HEK293 (cell line): ENCODE measurements around the gene CHMP4B.

Experiments used
- CTCF ChIA-PET: fragments of 350-600 bp; formaldehyde crosslinking; extraction: SDS; loops from one replicate; lab custom pipeline; 2021; ENCODE audit warnings: antibody characterized with exemption; lab: Yijun Ruan, JAX
- POLR2A ChIA-PET: fragments of 300-600 bp; formaldehyde crosslinking; extraction: SDS; loops from one replicate; lab custom pipeline; 2020; ENCODE audit warnings: antibody characterized with exemption, inconsistent platforms; lab: Yijun Ruan, JAX
- H3K27ac ChIP-seq: fragments of 200-500 bp; sonication (Bioruptor generic); 2 replicates; pipeline ENCODE4 v1.5.1; 2014; ENCODE audit warnings: low read depth, low read length, control low read depth, inconsistent platforms; ENCODE audit errors: extremely low read depth
- H3K36me3 ChIP-seq, 2 experiments: fragments of 200-500 bp in 1 of 2; sonication (Bioruptor generic) in 1 of 2; 1 replicate in 1 of 2; 2 replicates in 1 of 2; pipeline ENCODE4 v1.5.1; 2014 to 2017; ENCODE audit warnings: inconsistent platforms in 2 of 2, low read length in 2 of 2; ENCODE audit not compliant: control insufficient read depth in 2 of 2, insufficient read depth in 1 of 2
- H3K4me1 ChIP-seq: fragments of 200-500 bp; sonication (Bioruptor generic); 2 replicates; pipeline ENCODE4 v1.5.1; 2014; ENCODE audit warnings: mild to moderate bottlenecking, low read length, inconsistent platforms; ENCODE audit not compliant: control insufficient read depth, insufficient read depth
- H3K4me3 ChIP-seq: 2 replicates; pipeline ENCODE4 v1.5.1; 2011; ENCODE audit warnings: low read depth, mild to moderate bottlenecking, control low read depth, low read length, moderate library complexity
- H3K9me3 ChIP-seq: fragments of 200-500 bp; sonication (Bioruptor generic); 2 replicates; pipeline ENCODE4 v1.5.1; 2014; ENCODE audit warnings: low read depth, low read length, inconsistent platforms; ENCODE audit not compliant: control insufficient read depth, insufficient read depth
- HOXA7 ChIP-seq: sonication (generic); formaldehyde crosslinking; IDR thresholded peaks from 2 replicates; pipeline ENCODE4 v1.8.1; 2022; ENCODE audit warnings: missing genetic modification reagents, borderline replicate concordance
- YY1 ChIP-seq: fragments of 450-650 bp; formaldehyde crosslinking; IDR thresholded peaks from 2 replicates; pipeline ENCODE4 v1.5.1; 2018; ENCODE audit warnings: missing biosample characterization, missing genetic modification characterization
- ZBTB17 ChIP-seq: fragments of 450-650 bp; formaldehyde crosslinking; IDR thresholded peaks from 2 replicates; pipeline ENCODE4 v1.5.1; 2016; ENCODE audit warnings: missing biosample characterization, missing genetic modification characterization
- ZBTB21 ChIP-seq: fragments of 450-650 bp; formaldehyde crosslinking; IDR thresholded peaks from 2 replicates; pipeline ENCODE4 v1.5.1; 2017; ENCODE audit warnings: missing biosample characterization, missing genetic modification characterization
- ZNF184 ChIP-seq: fragments of 450-650 bp; IDR thresholded peaks from 2 replicates; pipeline ENCODE4 v1.5.1; 2018; ENCODE audit warnings: missing biosample characterization, mild to moderate bottlenecking, missing genetic modification characterization
- ZNF248 ChIP-seq: fragments of 450-650 bp; formaldehyde crosslinking; IDR thresholded peaks from 2 replicates; pipeline ENCODE4 v1.5.1; 2017; ENCODE audit warnings: missing biosample characterization, missing genetic modification characterization
- ZNF302 ChIP-seq: fragments of 450-650 bp; formaldehyde crosslinking; IDR thresholded peaks from 2 replicates; pipeline ENCODE4 v1.5.1; 2016; ENCODE audit warnings: missing biosample characterization, missing genetic modification characterization, low read depth
- ZNF311 ChIP-seq: fragments of 450-650 bp; formaldehyde crosslinking; IDR thresholded peaks from 2 replicates; pipeline ENCODE4 v1.5.1; 2017; ENCODE audit warnings: missing biosample characterization, missing genetic modification characterization, borderline replicate concordance
- ZNF341 ChIP-seq: fragments of 450-650 bp; formaldehyde crosslinking; IDR thresholded peaks from 2 replicates; pipeline ENCODE4; 2016; ENCODE audit warnings: low read depth, missing biosample characterization, missing genetic modification characterization
- ZNF404 ChIP-seq: fragments of 450-650 bp; formaldehyde crosslinking; IDR thresholded peaks from 2 replicates; pipeline ENCODE4 v1.5.1; 2017; ENCODE audit warnings: missing biosample characterization, missing genetic modification characterization
- ZNF433 ChIP-seq: fragments of 450-650 bp; formaldehyde crosslinking; IDR thresholded peaks from 2 replicates; pipeline ENCODE4 v1.5.1; 2016; ENCODE audit warnings: missing biosample characterization, missing genetic modification characterization, low read depth
- ZNF473 ChIP-seq: fragments of 450-650 bp; formaldehyde crosslinking; IDR thresholded peaks from 2 replicates; pipeline ENCODE4 v1.5.1; 2017; ENCODE audit warnings: missing biosample characterization, missing genetic modification characterization
- ZNF513 ChIP-seq: fragments of 450-650 bp; IDR thresholded peaks from 2 replicates; pipeline ENCODE4 v1.5.1; 2018; ENCODE audit warnings: missing biosample characterization, missing genetic modification characterization
- ZNF514 ChIP-seq: fragments of 450-650 bp; formaldehyde crosslinking; IDR thresholded peaks from 2 replicates; pipeline ENCODE4 v1.5.1; 2016; ENCODE audit warnings: missing biosample characterization, missing genetic modification characterization
- ZNF707 ChIP-seq: fragments of 450-650 bp; formaldehyde crosslinking; IDR thresholded peaks from 2 replicates; pipeline ENCODE4 v1.5.1; 2016; ENCODE audit warnings: missing biosample characterization, missing genetic modification characterization
- ZNF76 ChIP-seq: fragments of 450-650 bp; formaldehyde crosslinking; IDR thresholded peaks from 2 replicates; pipeline ENCODE4; 2016; ENCODE audit warnings: low read depth, missing biosample characterization, missing genetic modification characterization, borderline replicate concordance
- ZNF785 ChIP-seq: fragments of 450-650 bp; formaldehyde crosslinking; IDR thresholded peaks from 2 replicates; pipeline ENCODE4 v1.5.1; 2016; ENCODE audit warnings: missing biosample characterization, missing genetic modification characterization
- ZNF791 ChIP-seq: fragments of 450-650 bp; formaldehyde crosslinking; IDR thresholded peaks from 2 replicates; pipeline ENCODE4 v1.5.1; 2016; ENCODE audit warnings: missing biosample characterization, missing genetic modification characterization
- TF ChIP-seq, protein P1 (sequence below): IDR thresholded peaks from 2 replicates; pipeline ENCODE4 v1.6.1; 2011; ENCODE audit warnings: mild to moderate bottlenecking, low read depth, low read length, borderline replicate concordance
- TF ChIP-seq, protein P2 (sequence below): fragments of 450-650 bp; formaldehyde crosslinking; IDR thresholded peaks from 2 replicates; pipeline ENCODE4 v1.5.1; 2016; ENCODE audit warnings: missing biosample characterization, missing genetic modification characterization
- TF ChIP-seq, protein P3 (sequence below): fragments of 450-650 bp; formaldehyde crosslinking; IDR thresholded peaks from 2 replicates; pipeline ENCODE4 v1.5.1; 2016; ENCODE audit warnings: missing biosample characterization, missing genetic modification characterization
- TF ChIP-seq, protein P4 (sequence below): fragments of 450-650 bp; formaldehyde crosslinking; IDR thresholded peaks from 2 replicates; pipeline ENCODE4 v1.5.1; 2017; ENCODE audit warnings: missing biosample characterization, mild to moderate bottlenecking, missing genetic modification characterization, moderate library complexity

CHMP4B gene

GRCh38 chr20:33798444-33798843 is 12.7 kb upstream of the CHMP4B start (continued):
- no peak for TF ChIP-seq HOXA7 (CRISPR knock-in tag)
- no peak for TF ChIP-seq ZNF76 (tag by site-specific recombination)
- TF ChIP-seq ZNF785 = no peak
- no peak for TF ChIP-seq ZNF311 (tag by site-specific recombination)

DNA sequence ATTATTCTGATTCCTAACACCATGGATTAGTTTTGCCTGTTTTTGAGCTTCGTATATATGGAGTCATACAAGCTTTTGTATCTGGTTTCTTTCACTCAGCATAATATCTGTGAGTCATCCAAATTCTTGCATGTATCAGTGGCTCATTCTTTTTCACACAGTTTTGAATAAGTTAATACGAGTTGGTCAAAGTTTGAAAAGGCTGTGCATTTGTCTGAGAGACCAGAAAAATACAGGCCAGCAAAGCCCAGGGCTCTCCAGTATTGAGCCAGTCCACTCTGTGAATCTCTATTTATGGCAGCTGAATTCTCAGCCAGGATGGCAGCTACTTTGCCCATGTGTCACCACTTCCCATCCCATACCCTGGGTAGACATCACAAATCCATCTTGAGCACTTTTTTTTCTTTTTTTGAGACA is 7.2 kb upstream of the CHMP4B start:
- CTCF ChIA-PET = no interaction called here
- TF ChIP-seq, protein P1, sequence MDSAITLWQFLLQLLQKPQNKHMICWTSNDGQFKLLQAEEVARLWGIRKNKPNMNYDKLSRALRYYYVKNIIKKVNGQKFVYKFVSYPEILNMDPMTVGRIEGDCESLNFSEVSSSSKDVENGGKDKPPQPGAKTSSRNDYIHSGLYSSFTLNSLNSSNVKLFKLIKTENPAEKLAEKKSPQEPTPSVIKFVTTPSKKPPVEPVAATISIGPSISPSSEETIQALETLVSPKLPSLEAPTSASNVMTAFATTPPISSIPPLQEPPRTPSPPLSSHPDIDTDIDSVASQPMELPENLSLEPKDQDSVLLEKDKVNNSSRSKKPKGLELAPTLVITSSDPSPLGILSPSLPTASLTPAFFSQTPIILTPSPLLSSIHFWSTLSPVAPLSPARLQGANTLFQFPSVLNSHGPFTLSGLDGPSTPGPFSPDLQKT = no peak
- TF ChIP-seq ZBTB17 (tag by site-specific recombination) (peak; percentile 28; the same call in 1 of the 2 replicates), YY1 (tag by site-specific recombination) (no peak), ZNF404 (tag by site-specific recombination) (no peak)
- TF ChIP-seq, all 188 proteins: peak for 1
- no peaks in the 10 kb centered on the region for H3K36me3 ChIP-seq
- H3K27ac ChIP-seq = no peak overlapping the region
- POLR2A ChIA-PET = no interaction called here
- H3K4me3 ChIP-seq = no peak overlapping the region
- H3K9me3 ChIP-seq = no peaks in the 10 kb centered on the region
- H3K4me1 ChIP-seq = no peaks in the 10 kb centered on the region

- POLR2A ChIA-PET = no interaction called here
- CTCF ChIA-PET = no interaction called here
- no peaks in the 10 kb centered on the region for H3K9me3 ChIP-seq
- H3K27ac ChIP-seq = no peak overlapping the region
- no peak for TF ChIP-seq ZNF707 (tag by site-specific recombination)
- TF ChIP-seq ZNF184 (tag by site-specific recombination) = no peak
- TF ChIP-seq ZNF302 (tag by site-specific recombination) = no peak
- no peak for TF ChIP-seq ZNF473 (tag by site-specific recombination)
- TF ChIP-seq HOXA7 (CRISPR knock-in tag) = no peak
- TF ChIP-seq ZNF248 (tag by site-specific recombination) = no peak
- no peak for TF ChIP-seq ZNF791 (tag by site-specific recombination)
- TF ChIP-seq ZBTB21 (tag by site-specific recombination) = no peak
- TF ChIP-seq, protein P2, sequence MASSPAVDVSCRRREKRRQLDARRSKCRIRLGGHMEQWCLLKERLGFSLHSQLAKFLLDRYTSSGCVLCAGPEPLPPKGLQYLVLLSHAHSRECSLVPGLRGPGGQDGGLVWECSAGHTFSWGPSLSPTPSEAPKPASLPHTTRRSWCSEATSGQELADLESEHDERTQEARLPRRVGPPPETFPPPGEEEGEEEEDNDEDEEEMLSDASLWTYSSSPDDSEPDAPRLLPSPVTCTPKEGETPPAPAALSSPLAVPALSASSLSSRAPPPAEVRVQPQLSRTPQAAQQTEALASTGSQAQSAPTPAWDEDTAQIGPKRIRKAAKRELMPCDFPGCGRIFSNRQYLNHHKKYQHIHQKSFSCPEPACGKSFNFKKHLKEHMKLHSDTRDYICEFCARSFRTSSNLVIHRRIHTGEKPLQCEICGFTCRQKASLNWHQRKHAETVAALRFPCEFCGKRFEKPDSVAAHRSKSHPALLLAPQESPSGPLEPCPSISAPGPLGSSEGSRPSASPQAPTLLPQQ (tag by site-specific recombination) = no peak
- TF ChIP-seq ZNF311 (tag by site-specific recombination) = no peak
- TF ChIP-seq ZNF433 (tag by site-specific recombination) = no peak
- TF ChIP-seq ZNF341 (tag by site-specific recombination) = no peak
- TF ChIP-seq ZNF513 (tag by site-specific recombination) = no peak
- TF ChIP-seq, protein P3, sequence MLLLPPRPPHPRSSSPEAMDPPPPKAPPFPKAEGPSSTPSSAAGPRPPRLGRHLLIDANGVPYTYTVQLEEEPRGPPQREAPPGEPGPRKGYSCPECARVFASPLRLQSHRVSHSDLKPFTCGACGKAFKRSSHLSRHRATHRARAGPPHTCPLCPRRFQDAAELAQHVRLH (tag by site-specific recombination) = no peak
- TF ChIP-seq, protein P4, sequence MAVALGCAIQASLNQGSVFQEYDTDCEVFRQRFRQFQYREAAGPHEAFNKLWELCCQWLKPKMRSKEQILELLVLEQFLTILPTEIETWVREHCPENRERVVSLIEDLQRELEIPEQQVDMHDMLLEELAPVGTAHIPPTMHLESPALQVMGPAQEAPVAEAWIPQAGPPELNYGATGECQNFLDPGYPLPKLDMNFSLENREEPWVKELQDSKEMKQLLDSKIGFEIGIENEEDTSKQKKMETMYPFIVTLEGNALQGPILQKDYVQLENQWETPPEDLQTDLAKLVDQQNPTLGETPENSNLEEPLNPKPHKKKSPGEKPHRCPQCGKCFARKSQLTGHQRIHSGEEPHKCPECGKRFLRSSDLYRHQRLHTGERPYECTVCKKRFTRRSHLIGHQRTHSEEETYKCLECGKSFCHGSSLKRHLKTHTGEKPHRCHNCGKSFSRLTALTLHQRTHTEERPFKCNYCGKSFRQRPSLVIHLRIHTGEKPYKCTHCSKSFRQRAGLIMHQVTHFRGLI (tag by site-specific recombination) = no peak
- no peak for TF ChIP-seq ZNF514 (tag by site-specific recombination)
- H3K4me1 ChIP-seq = no peaks in the 10 kb centered on the region
- H3K36me3 ChIP-seq = no peaks in the 10 kb centered on the region
- no peak overlapping the region for H3K4me3 ChIP-seq
These were observed 2.8 kb upstream of the CHMP4B start for GRCh38 chr20:33808388-33808787.
